Measurements from ENCODE around the gene CD300E. TPM values are rescaled to one million over a fixed set of nuclear protein-coding genes. Genes with fewer than 3 reads are reported as not detected.

The CD300E gene
- total and polyA plus RNA-seq, 5 donors from 2014 or later = 0.06 to 0.08 TPM; not detected in 3

DNA sequence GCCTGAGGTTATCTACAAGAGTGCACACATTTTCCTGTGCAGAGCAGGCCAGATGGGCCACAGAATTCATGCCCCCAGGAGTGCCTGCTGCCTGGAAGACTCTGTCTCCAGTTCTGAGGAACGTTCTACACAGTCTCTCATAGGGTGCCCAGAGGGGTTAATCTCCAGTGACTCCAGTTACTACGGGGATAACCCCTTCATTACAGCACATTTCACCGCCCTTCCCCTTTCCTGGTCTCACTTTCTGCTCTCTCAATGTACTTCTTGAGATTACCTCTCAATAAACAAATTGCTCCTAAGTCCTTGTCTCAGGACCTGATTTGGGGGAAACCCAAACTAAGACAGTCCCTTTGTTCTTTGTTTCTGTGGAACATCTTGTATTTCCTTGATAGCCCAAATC lies 62.0 kb downstream of the CD300E start:
- peak overlapping the region in 1 of 3 donors; percentile 22 for H3K27ac Mint-ChIP-seq
- no peaks in the 10 kb centered on the region for H3K27me3 ChIP-seq (ENCODE audit: control insufficient read depth, insufficient read depth, low read length)
- H3K4me3 Mint-ChIP-seq = no peak overlapping the region
- H3K9me3 Mint-ChIP-seq = peaks cover 0 to 2% (median 0%) of the 10 kb centered on the region in 7 donors
- no peak for ATAC-seq (ENCODE audit: low read depth in 2 of 2)
- H3K36me3 ChIP-seq (ENCODE audit: control insufficient read depth, insufficient read depth, low read length) = no peaks in the 10 kb centered on the region
- no peak overlapping the region for H3K27ac ChIP-seq (ENCODE audit: insufficient read depth, low read length, poor library complexity, severe bottlenecking)
- no peak for DNase-seq
- peaks cover 20% of the 10 kb centered on the region for H3K27me3 Mint-ChIP-seq
- no peak overlapping the region for H3K4me3 ChIP-seq (ENCODE audit: low read depth, low read length)
- no peaks in the 10 kb centered on the region for H3K9me3 ChIP-seq (ENCODE audit: control insufficient read depth in 2 of 2, low read length in 2 of 2)
- no peaks in the 10 kb centered on the region for H3K36me3 Mint-ChIP-seq
- H3K4me1 Mint-ChIP-seq = peaks cover 0 to 3% (median 0%) of the 10 kb centered on the region in 4 donors
- H3K4me1 ChIP-seq (ENCODE audit: control insufficient read depth, insufficient read depth, low read length, poor library complexity, severe bottlenecking) = no peaks in the 10 kb centered on the region

Other genes with a start within 250 kb of the CD300E start
- gene GPRC5C, start 191.7 kb downstream of the CD300E start, total RNA-seq = not detected
- gene GPRC5C, start 191.7 kb downstream of the CD300E start, polyA plus RNA-seq = not detected
- 4.8 TPM for gene CD300A, start 157.1 kb downstream of the CD300E start, total RNA-seq
- 1 to 10 TPM in 3 of 4 donors, under 1 TPM in 1; 0.39 to 3.0 (median 2.1) TPM for gene CD300A, start 157.1 kb downstream of the CD300E start, polyA plus RNA-seq
- not detected for gene CD300LB, start 92.3 kb downstream of the CD300E start, total RNA-seq
- not detected for gene CD300LB, start 92.3 kb downstream of the CD300E start, polyA plus RNA-seq
- not detected for gene CD300C, start 77.6 kb downstream of the CD300E start, total RNA-seq
- gene CD300C, start 77.6 kb downstream of the CD300E start, polyA plus RNA-seq = under 1 TPM in 1 of 4 donors, not detected in 3; 0.15 TPM
- gene CD300H, start 56.2 kb downstream of the CD300E start, total RNA-seq = not detected
- gene CD300H, start 56.2 kb downstream of the CD300E start, polyA plus RNA-seq = under 1 TPM in 1 of 4 donors, not detected in 3; 0.37 TPM
- gene CD300LD, start 31.5 kb downstream of the CD300E start, total RNA-seq = not detected
- not detected for gene CD300LD, start 31.5 kb downstream of the CD300E start, polyA plus RNA-seq
- 0.52 TPM for gene CD300LF, start 89.2 kb upstream of the CD300E start, total RNA-seq
- gene CD300LF, start 89.2 kb upstream of the CD300E start, polyA plus RNA-seq = under 1 TPM in 2 of 4 donors, not detected in 2; 0.19 to 0.21 TPM
- gene RAB37, start 113.5 kb upstream of the CD300E start, total RNA-seq = 85.5 TPM
- 100 to 1,000 TPM in 2 of 4 donors, 10 to 100 TPM in 2; 75.6 to 159 (median 104) TPM for gene RAB37, start 113.5 kb upstream of the CD300E start, polyA plus RNA-seq
- gene NHERF1, start 124.9 kb upstream of the CD300E start, total RNA-seq = 177 TPM
- 100 to 1,000 TPM; 373 to 453 (median 405) TPM for gene NHERF1, start 124.9 kb upstream of the CD300E start, polyA plus RNA-seq
- 35.4 TPM for gene NAT9, start 152.6 kb upstream of the CD300E start, total RNA-seq
- 10 to 100 TPM; 16.2 to 22.0 (median 17.7) TPM for gene NAT9, start 152.6 kb upstream of the CD300E start, polyA plus RNA-seq
- gene GRIN2C, start 236.1 kb upstream of the CD300E start, total RNA-seq = not detected
- gene GRIN2C, start 236.1 kb upstream of the CD300E start, polyA plus RNA-seq = not detected
- gene FDXR, start 249.3 kb upstream of the CD300E start, total RNA-seq = 7.8 TPM
- gene FDXR, start 249.3 kb upstream of the CD300E start, polyA plus RNA-seq = 10 to 100 TPM in 2 of 4 donors, 1 to 10 TPM in 2; 5.4 to 15.7 (median 10.5) TPM